Neural cell (in vitro differentiated cells): ENCODE measurements around the gene ARF3.

Experiments used
- CTCF ChIP-seq: fragments of 450-650 bp; IDR thresholded peaks from 2 replicates; pipeline ENCODE4 v1.5.1; 2014; ENCODE audit warnings: antibody characterized with exemption, mild to moderate bottlenecking, moderate library complexity; ENCODE audit not compliant: poor library complexity, severe bottlenecking
- EZH2 ChIP-seq: fragments of 200-600, 300-800 bp; shearing (Covaris generic), sonication (generic); IDR thresholded peaks from 2 replicates; pipeline ENCODE4 v1.6.1; 2014; ENCODE audit warnings: antibody characterized with exemption, low read length, borderline replicate concordance, mild to moderate bottlenecking; ENCODE audit not compliant: insufficient read depth, poor library complexity, severe bottlenecking
- POLR2AphosphoS5 ChIP-seq: IDR thresholded peaks from 2 replicates; pipeline ENCODE4 v1.6.1; 2012

GRCh38 chr12:48937170-48937569 lies 20.1 kb downstream of the ARF3 start:
- TF ChIP-seq CTCF: no peak
- no peak for TF ChIP-seq EZH2
- TF ChIP-seq POLR2AphosphoS5: no peak
